ENCODE measurements around the gene ABT1.
A peak's percentile ranks its signal among the peaks of the same experiment; 100 is the strongest.

The ABT1 gene

DNA sequence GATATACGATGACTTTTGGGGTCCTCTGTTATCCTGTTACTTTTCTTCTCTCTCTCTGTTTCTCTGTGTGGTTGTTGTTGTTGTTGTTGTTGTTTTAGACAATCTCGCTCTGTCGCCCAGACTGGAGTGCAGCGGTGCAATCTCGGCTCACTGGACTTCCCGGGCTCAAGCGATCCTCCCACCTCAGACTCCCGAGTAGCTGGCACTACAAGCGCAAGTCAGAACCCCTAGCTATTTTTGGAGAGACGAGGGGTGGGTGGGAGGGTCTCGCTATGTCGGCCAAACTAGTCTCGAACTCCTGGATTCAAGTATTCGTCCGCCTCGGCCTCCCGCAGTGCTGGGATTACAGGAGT, 19.1 kb upstream of the ABT1 start:
- Histone ChIP-seq H3K4me2 (ENCODE audit: low read length) (peak overlapping the region; percentile 53), H2AK5ac (ENCODE audit: low read length) (no peak overlapping the region), H3K4ac (ENCODE audit: low read depth, low read length) (no peak overlapping the region), H4K5ac (ENCODE audit: low read length) (no peak overlapping the region), H2BK120ac (ENCODE audit: low read depth, low read length) (no peak overlapping the region), H3K4me1 (ENCODE audit: control insufficient read depth, low read depth, low read length) (no peaks in the 10 kb centered on the region), H3K36me3 (ENCODE audit: control insufficient read depth, insufficient read depth, low read length) (no peaks in the 10 kb centered on the region), H3K27ac (ENCODE audit: low read depth, low read length) (no peak overlapping the region), H3K79me2 (ENCODE audit: control insufficient read depth, insufficient read depth, low read length) (no peaks in the 10 kb centered on the region), H3K79me1 (ENCODE audit: low read length) (no peaks in the 10 kb centered on the region), H3K18ac (ENCODE audit: low read length) (no peak overlapping the region), H2BK15ac (replicated peaks; ENCODE audit: low read depth) (no peak overlapping the region), H4K8ac (ENCODE audit: low read depth, low read length) (no peak overlapping the region), H3K27me3 (ENCODE audit: insufficient read depth, low read length, poor library complexity) (no peaks in the 10 kb centered on the region), H3K9ac (ENCODE audit: low read length) (peak overlapping the region; percentile 48), H2BK5ac (ENCODE audit: low read length) (no peak overlapping the region), H3K4me3 (ENCODE audit: low read length) (peak overlapping the region; percentile 53), H3K23ac (ENCODE audit: low read length) (no peak overlapping the region), H3K56ac (ENCODE audit: low read length) (no peak overlapping the region)
- WGBS (ENCODE audit: extremely low coverage, insufficient coverage, low lambda C conversion rate) = no CpG with 5 or more reads among the region's 17 CpGs
- DNase-seq = peak; percentile 29

DNA sequence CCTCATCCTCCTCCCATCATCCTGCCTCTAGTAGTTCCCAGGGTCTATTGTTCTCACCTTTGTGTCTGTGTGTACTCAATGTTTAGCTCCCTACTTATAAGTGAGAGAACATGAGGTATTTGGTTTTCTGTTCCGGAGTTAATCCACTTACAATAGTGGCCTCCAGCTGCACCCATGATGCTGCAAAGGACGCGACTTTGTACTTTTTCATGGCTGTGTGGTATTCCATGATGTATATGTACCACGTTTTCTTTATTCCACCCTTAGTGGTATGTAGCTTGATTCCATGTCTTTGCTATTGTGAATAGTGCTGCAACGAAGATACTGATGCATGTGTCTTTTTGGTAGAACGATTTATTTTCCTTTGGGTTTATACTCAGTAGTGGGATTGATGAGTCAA, 18.5 kb upstream of the ABT1 start:
- H2BK5ac ChIP-seq (ENCODE audit: low read length) = no peak overlapping the region
- H4K8ac ChIP-seq (ENCODE audit: low read depth, low read length) = no peak overlapping the region
- H3K4ac ChIP-seq (ENCODE audit: low read depth, low read length) = no peak overlapping the region
- H2AK5ac ChIP-seq (ENCODE audit: low read length) = no peak overlapping the region
- no peak overlapping the region for H3K18ac ChIP-seq (ENCODE audit: low read length)
- H4K5ac ChIP-seq (ENCODE audit: low read length) = no peak overlapping the region
- H3K4me1 ChIP-seq (ENCODE audit: control insufficient read depth, low read depth, low read length) = no peaks in the 10 kb centered on the region
- H3K56ac ChIP-seq (ENCODE audit: low read length) = no peak overlapping the region
- H3K79me2 ChIP-seq (ENCODE audit: control insufficient read depth, insufficient read depth, low read length) = no peaks in the 10 kb centered on the region
- no peak overlapping the region for H2BK15ac ChIP-seq (replicated peaks; ENCODE audit: low read depth)
- H3K4me2 ChIP-seq (ENCODE audit: low read length) = no peak overlapping the region
- no peak overlapping the region for H3K27ac ChIP-seq (ENCODE audit: low read depth, low read length)
- no peaks in the 10 kb centered on the region for H3K27me3 ChIP-seq (ENCODE audit: insufficient read depth, low read length, poor library complexity)
- H3K9ac ChIP-seq (ENCODE audit: low read length) = no peak overlapping the region
- no peaks in the 10 kb centered on the region for H3K79me1 ChIP-seq (ENCODE audit: low read length)
- DNase-seq = no peak
- no CpG with 5 or more reads among the region's 6 CpGs for WGBS (ENCODE audit: extremely low coverage, insufficient coverage, low lambda C conversion rate)
- no peak overlapping the region for H3K4me3 ChIP-seq (ENCODE audit: low read length)
- no peaks in the 10 kb centered on the region for H3K36me3 ChIP-seq (ENCODE audit: control insufficient read depth, insufficient read depth, low read length)
- no peak overlapping the region for H2BK120ac ChIP-seq (ENCODE audit: low read depth, low read length)
- no peak overlapping the region for H3K23ac ChIP-seq (ENCODE audit: low read length)

DNA sequence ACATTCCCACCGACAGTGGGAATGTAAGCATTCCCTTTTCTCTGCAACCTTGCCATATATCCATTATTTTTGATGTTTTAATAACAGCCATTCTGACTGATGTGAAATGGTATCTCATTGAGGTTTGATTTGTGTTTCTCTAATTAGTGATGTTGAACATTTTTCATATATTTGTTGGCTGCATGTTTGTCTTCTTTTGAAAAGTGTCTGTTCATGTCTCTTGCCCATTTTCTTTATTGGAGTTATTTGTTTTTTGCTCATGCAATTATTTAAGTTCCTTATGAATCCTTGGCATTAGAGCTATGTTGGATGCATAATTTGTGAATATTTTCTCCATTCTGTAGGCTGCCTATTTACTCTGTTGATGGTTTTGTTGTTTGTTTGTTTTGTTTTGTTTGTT, 18.0 kb upstream of the ABT1 start:
- H3K36me3 ChIP-seq (ENCODE audit: control insufficient read depth, insufficient read depth, low read length) = no peaks in the 10 kb centered on the region
- H3K4ac ChIP-seq (ENCODE audit: low read depth, low read length) = no peak overlapping the region
- H3K9ac ChIP-seq (ENCODE audit: low read length) = no peak overlapping the region
- H2AK5ac ChIP-seq (ENCODE audit: low read length) = no peak overlapping the region
- H3K79me2 ChIP-seq (ENCODE audit: control insufficient read depth, insufficient read depth, low read length) = no peaks in the 10 kb centered on the region
- H3K4me2 ChIP-seq (ENCODE audit: low read length) = no peak overlapping the region
- no peak overlapping the region for H4K5ac ChIP-seq (ENCODE audit: low read length)
- no peak overlapping the region for H2BK15ac ChIP-seq (replicated peaks; ENCODE audit: low read depth)
- no peaks in the 10 kb centered on the region for H3K4me1 ChIP-seq (ENCODE audit: control insufficient read depth, low read depth, low read length)
- H4K8ac ChIP-seq (ENCODE audit: low read depth, low read length) = no peak overlapping the region
- no peak overlapping the region for H3K4me3 ChIP-seq (ENCODE audit: low read length)
- no peak overlapping the region for H3K56ac ChIP-seq (ENCODE audit: low read length)
- no peak overlapping the region for H3K23ac ChIP-seq (ENCODE audit: low read length)
- no peaks in the 10 kb centered on the region for H3K27me3 ChIP-seq (ENCODE audit: insufficient read depth, low read length, poor library complexity)
- H2BK120ac ChIP-seq (ENCODE audit: low read depth, low read length) = no peak overlapping the region
- no peak overlapping the region for H3K18ac ChIP-seq (ENCODE audit: low read length)
- H3K27ac ChIP-seq (ENCODE audit: low read depth, low read length) = no peak overlapping the region
- DNase-seq = no peak
- no peak overlapping the region for H2BK5ac ChIP-seq (ENCODE audit: low read length)
- no CpG with 5 or more reads among the region's 1 CpG for WGBS (ENCODE audit: extremely low coverage, insufficient coverage, low lambda C conversion rate)
- no peaks in the 10 kb centered on the region for H3K79me1 ChIP-seq (ENCODE audit: low read length)

DNA sequence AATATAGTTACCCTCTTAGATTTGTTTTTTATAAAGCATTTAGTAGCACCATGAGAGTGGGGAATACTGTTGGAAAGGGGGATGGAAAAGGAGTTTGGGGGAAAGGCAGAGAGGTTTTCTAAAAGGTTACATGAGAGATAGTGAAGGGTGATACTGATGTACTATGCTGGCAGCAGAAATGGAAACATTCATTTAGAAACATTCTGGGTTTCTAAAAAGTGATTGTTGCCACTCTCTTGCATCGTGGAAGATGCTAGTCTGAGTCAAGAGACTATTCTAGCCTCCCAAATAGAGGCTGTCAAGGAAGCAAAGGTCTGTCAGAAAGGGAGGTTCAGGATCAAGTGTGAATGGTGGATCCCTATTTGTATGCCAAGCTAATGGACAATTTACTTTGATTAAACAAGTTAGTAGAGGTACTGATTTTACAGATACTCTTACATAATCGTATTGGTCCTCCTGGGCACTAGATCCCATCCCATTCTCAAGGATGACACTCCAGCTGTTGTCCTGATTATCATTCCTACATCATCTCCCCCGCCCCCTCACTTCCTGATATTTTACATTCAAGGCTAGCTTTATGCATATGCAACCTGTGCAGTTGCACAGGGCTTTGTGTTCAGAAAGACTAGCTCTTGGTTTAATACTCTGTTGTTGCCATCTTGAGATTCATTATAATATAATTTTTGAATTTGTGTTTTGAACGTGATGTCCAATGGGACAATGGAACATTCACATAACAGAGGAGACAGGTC, 15.4 kb upstream of the ABT1 start:
- H3K27me3 ChIP-seq (ENCODE audit: insufficient read depth, low read length, poor library complexity) = no peaks in the 10 kb centered on the region
- H3K4ac ChIP-seq (ENCODE audit: low read depth, low read length) = no peak overlapping the region
- H3K36me3 ChIP-seq (ENCODE audit: control insufficient read depth, insufficient read depth, low read length) = no peaks in the 10 kb centered on the region
- no peak overlapping the region for H3K27ac ChIP-seq (ENCODE audit: low read depth, low read length)
- H3K79me2 ChIP-seq (ENCODE audit: control insufficient read depth, insufficient read depth, low read length) = no peaks in the 10 kb centered on the region
- no peak overlapping the region for H3K56ac ChIP-seq (ENCODE audit: low read length)
- H2BK15ac ChIP-seq (replicated peaks; ENCODE audit: low read depth) = no peak overlapping the region
- no peak overlapping the region for H2AK5ac ChIP-seq (ENCODE audit: low read length)
- H3K4me2 ChIP-seq (ENCODE audit: low read length) = no peak overlapping the region
- no peak for DNase-seq
- H3K9ac ChIP-seq (ENCODE audit: low read length) = no peak overlapping the region
- no peak overlapping the region for H4K5ac ChIP-seq (ENCODE audit: low read length)
- WGBS (ENCODE audit: extremely low coverage, insufficient coverage, low lambda C conversion rate) = no CpG with 5 or more reads among the region's 4 CpGs
- no peak overlapping the region for H4K8ac ChIP-seq (ENCODE audit: low read depth, low read length)
- no peak overlapping the region for H3K4me3 ChIP-seq (ENCODE audit: low read length)
- no peaks in the 10 kb centered on the region for H3K79me1 ChIP-seq (ENCODE audit: low read length)
- H2BK5ac ChIP-seq (ENCODE audit: low read length) = no peak overlapping the region
- H3K23ac ChIP-seq (ENCODE audit: low read length) = no peak overlapping the region
- no peak overlapping the region for H2BK120ac ChIP-seq (ENCODE audit: low read depth, low read length)
- no peaks in the 10 kb centered on the region for H3K4me1 ChIP-seq (ENCODE audit: control insufficient read depth, low read depth, low read length)
- H3K18ac ChIP-seq (ENCODE audit: low read length) = no peak overlapping the region

DNA sequence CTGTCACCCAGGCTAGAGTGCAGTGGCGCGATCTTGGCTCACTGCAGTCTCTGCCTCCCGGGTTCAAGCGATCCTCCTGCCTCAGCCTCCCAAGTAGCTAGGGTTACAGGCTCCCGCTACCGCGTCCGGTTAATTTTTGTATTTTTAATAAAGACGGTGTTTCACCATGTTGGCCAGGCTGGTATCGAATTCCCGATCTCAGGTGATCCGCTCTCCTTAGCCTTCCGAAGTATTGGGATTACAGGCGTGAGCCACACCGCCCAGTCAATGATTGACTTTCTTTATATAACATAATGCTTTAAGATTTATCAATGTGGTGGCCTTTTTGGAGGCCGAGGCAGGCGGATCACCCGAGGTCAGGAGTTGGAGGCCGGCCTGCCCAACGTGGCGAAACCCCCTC, 7.8 kb upstream of the ABT1 start:
- Histone ChIP-seq H3K27ac (ENCODE audit: low read depth, low read length) (no peak overlapping the region), H3K9ac (ENCODE audit: low read length) (no peak overlapping the region)

DNA sequence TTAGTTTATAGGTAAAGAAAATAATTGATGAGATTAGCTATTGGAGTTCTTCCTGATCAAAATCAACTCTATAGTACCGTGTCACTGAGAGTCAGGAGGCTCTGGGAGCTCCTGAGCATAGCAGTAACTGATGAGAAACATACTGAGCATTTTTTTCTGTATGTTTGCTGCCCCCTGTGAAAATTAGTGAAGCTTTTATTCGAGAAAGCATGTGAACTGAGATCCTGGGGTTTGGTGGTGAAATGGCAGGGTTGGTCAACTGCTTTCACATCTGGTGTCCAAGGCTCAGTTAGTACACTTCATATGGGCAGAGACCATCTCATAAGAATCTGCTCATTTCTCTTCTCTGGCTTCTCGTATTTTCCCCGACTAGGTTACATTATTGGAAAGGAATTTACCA, 4.1 kb upstream of the ABT1 start:
- no peak overlapping the region for H2BK5ac ChIP-seq (ENCODE audit: low read length)
- H3K4me2 ChIP-seq (ENCODE audit: low read length) = no peak overlapping the region
- H3K4me3 ChIP-seq (ENCODE audit: low read length) = no peak overlapping the region
- H4K5ac ChIP-seq (ENCODE audit: low read length) = no peak overlapping the region
- no peaks in the 10 kb centered on the region for H3K36me3 ChIP-seq (ENCODE audit: control insufficient read depth, insufficient read depth, low read length)
- no peak overlapping the region for H2AK5ac ChIP-seq (ENCODE audit: low read length)
- peaks cover 2% of the 10 kb centered on the region for H3K79me1 ChIP-seq (ENCODE audit: low read length)
- H3K79me2 ChIP-seq (ENCODE audit: control insufficient read depth, insufficient read depth, low read length) = peaks cover 3% of the 10 kb centered on the region
- H2BK15ac ChIP-seq (replicated peaks; ENCODE audit: low read depth) = no peak overlapping the region
- no peak for DNase-seq
- no peak overlapping the region for H3K18ac ChIP-seq (ENCODE audit: low read length)
- no peaks in the 10 kb centered on the region for H3K4me1 ChIP-seq (ENCODE audit: control insufficient read depth, low read depth, low read length)
- no peak overlapping the region for H2BK120ac ChIP-seq (ENCODE audit: low read depth, low read length)
- H3K9ac ChIP-seq (ENCODE audit: low read length) = no peak overlapping the region
- H4K8ac ChIP-seq (ENCODE audit: low read depth, low read length) = no peak overlapping the region
- H3K4ac ChIP-seq (ENCODE audit: low read depth, low read length) = no peak overlapping the region
- no peak overlapping the region for H3K56ac ChIP-seq (ENCODE audit: low read length)
- no peak overlapping the region for H3K23ac ChIP-seq (ENCODE audit: low read length)
- WGBS (ENCODE audit: extremely low coverage, insufficient coverage, low lambda C conversion rate) = no CpG with 5 or more reads among the region's 4 CpGs
- no peaks in the 10 kb centered on the region for H3K27me3 ChIP-seq (ENCODE audit: insufficient read depth, low read length, poor library complexity)
- no peak overlapping the region for H3K27ac ChIP-seq (ENCODE audit: low read depth, low read length)

More for the DNA sequence above, 7.8 kb upstream of the ABT1 start:
- Histone ChIP-seq H3K79me1 (ENCODE audit: low read length) (no peaks in the 10 kb centered on the region), H3K4me3 (ENCODE audit: low read length) (no peak overlapping the region), H3K23ac (ENCODE audit: low read length) (no peak overlapping the region), H3K56ac (ENCODE audit: low read length) (no peak overlapping the region), H2BK5ac (ENCODE audit: low read length) (no peak overlapping the region), H3K4ac (ENCODE audit: low read depth, low read length) (no peak overlapping the region), H2BK15ac (replicated peaks; ENCODE audit: low read depth) (no peak overlapping the region), H2AK5ac (ENCODE audit: low read length) (no peak overlapping the region), H2BK120ac (ENCODE audit: low read depth, low read length) (no peak overlapping the region), H3K18ac (ENCODE audit: low read length) (no peak overlapping the region), H4K8ac (ENCODE audit: low read depth, low read length) (no peak overlapping the region), H3K79me2 (ENCODE audit: control insufficient read depth, insufficient read depth, low read length) (no peaks in the 10 kb centered on the region), H3K4me1 (ENCODE audit: control insufficient read depth, low read depth, low read length) (no peaks in the 10 kb centered on the region), H3K36me3 (ENCODE audit: control insufficient read depth, insufficient read depth, low read length) (no peaks in the 10 kb centered on the region), H3K4me2 (ENCODE audit: low read length) (no peak overlapping the region), H3K27me3 (ENCODE audit: insufficient read depth, low read length, poor library complexity) (no peaks in the 10 kb centered on the region), H4K5ac (ENCODE audit: low read length) (no peak overlapping the region)
- WGBS (ENCODE audit: extremely low coverage, insufficient coverage, low lambda C conversion rate) = no CpG with 5 or more reads among the region's 21 CpGs
- no peak for DNase-seq

Measured in mesendoderm (in vitro differentiated cells).